Lower leg skin (tissue), 4 donors: ENCODE data around the gene ZFAND6. TPM values are rescaled to one million over a fixed set of nuclear protein-coding genes. Genes with fewer than 3 reads are reported as not detected.

Source experiments
- DNase-seq, 2 donors: peaks; one replicate each; pipeline ENCODE4 v3.0.0-alpha.2; 2019; ENCODE audit warnings: low spot score in 2 of 2
- H3K4me3 ChIP-seq: fragments of 200-600 bp; sonication (generic); 2 replicates; pipeline ENCODE4 v1.5.1; 2017; ENCODE audit warnings: mild to moderate bottlenecking, low read depth; ENCODE audit not compliant: poor library complexity, severe bottlenecking
- POLR2A ChIP-seq, 2 donors: fragments of 450-650 bp; IDR thresholded peaks; one replicate each; pipeline ENCODE4 v1.6.1; 2016 to 2017; ENCODE audit warnings: antibody characterized with exemption in 2 of 2, mild to moderate bottlenecking in 1 of 2, moderate library complexity in 1 of 2
- WGBS, 2 donors: methylation state at CpG; one replicate each; pipeline ENCODE4 v1.1.5; 2018; 5-methylcytosine and 5-hydroxymethylcytosine counted together
- intact Hi-C: fragments of 100-400 bp; cut with DNase I; formaldehyde crosslinking; loops from one replicate; pipeline ENCODE4 v1.15.0; 2023; ENCODE audit warnings: low total_unique reads
- total RNA-seq, 4 donors: library from RNA; depleted of rRNA; stranded (reverse); fragments of >200 nt; gene quantifications; one replicate each; pipeline ENCODE4 v1.1.0, GENCODE V29; 2016
- TF ChIP-seq, protein P1 (sequence below), 3 donors: fragments of 450-650 bp; IDR thresholded peaks; one replicate each; pipeline ENCODE4 v1.5.1; 2016; ENCODE audit warnings: antibody characterized with exemption in 3 of 3, mild to moderate bottlenecking in 3 of 3, moderate library complexity in 2 of 3

The ZFAND6 gene
- total RNA-seq, 4 donors from 2014 or later = 95.6 to 139 (median 107) TPM

- intact Hi-C loops = no loop called here
- peak in 1 of 2 donors; percentile 1 for DNase-seq
- TF ChIP-seq, protein P1, sequence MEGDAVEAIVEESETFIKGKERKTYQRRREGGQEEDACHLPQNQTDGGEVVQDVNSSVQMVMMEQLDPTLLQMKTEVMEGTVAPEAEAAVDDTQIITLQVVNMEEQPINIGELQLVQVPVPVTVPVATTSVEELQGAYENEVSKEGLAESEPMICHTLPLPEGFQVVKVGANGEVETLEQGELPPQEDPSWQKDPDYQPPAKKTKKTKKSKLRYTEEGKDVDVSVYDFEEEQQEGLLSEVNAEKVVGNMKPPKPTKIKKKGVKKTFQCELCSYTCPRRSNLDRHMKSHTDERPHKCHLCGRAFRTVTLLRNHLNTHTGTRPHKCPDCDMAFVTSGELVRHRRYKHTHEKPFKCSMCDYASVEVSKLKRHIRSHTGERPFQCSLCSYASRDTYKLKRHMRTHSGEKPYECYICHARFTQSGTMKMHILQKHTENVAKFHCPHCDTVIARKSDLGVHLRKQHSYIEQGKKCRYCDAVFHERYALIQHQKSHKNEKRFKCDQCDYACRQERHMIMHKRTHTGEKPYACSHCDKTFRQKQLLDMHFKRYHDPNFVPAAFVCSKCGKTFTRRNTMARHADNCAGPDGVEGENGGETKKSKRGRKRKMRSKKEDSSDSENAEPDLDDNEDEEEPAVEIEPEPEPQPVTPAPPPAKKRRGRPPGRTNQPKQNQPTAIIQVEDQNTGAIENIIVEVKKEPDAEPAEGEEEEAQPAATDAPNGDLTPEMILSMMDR (IDR thresholded peaks at IDR 0.05) = no peak
- TF ChIP-seq POLR2A (IDR thresholded peaks at IDR 0.05) = no peak
- no peak overlapping the region for H3K4me3 ChIP-seq
- 94 to 97% methylated on average over 2 of the region's 2 CpGs for WGBS, 2 donors
Observed at GRCh38 chr15:80185152-80185551, 125.7 kb downstream of the ZFAND6 start.

DNA sequence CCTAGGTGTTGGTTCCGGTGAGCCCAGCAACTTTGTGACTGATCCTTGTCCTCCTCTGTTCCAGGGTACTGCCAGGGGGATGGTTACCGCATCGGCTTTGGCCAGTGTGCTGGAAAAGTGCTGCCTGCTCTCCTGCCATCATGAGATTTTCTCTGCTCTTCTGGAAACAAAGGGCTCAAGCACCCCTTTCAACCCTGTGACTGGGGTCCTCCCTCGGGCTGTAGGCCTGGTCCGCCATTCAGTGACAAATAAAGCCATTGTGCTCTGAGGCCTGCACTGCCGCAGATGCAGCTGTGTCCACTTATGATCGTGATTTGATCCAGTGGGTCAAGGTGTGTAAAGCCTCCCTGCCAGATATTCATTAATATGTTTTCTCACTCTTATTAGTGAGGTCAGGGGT is 126.6 kb downstream of the ZFAND6 start:
- intact Hi-C loops = no loop called here
- no peak overlapping the region for H3K4me3 ChIP-seq
- 95 to 96% methylated on average over 7 of the region's 7 CpGs for WGBS, 2 donors
- no peak for TF ChIP-seq POLR2A (IDR thresholded peaks at IDR 0.05)
- TF ChIP-seq, protein P1 (IDR thresholded peaks at IDR 0.05) = no peak
- DNase-seq = peak in 1 of 2 donors; percentile 68

DNA sequence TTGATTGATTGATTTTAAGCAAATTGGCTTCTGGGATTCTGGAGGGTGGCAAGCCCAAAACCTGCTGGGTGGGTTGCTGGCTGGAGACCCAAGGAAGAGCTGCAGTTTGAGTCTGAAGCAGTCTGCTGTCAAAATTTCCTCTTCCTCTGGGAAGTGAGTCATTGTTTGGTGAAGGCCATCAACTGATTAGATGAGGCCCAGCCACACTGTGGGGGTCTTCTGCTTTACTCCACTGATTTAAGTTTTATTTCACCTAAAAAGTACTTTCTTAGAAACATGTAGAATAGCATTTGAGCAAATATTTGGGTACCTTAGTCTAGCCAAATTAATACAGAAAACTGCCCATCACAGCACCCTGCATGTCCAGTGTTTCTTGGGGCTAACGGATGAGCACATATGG is 127.1 kb downstream of the ZFAND6 start:
- no peak for TF ChIP-seq POLR2A (IDR thresholded peaks at IDR 0.05)
- TF ChIP-seq, protein P1 (IDR thresholded peaks at IDR 0.05) = no peak
- intact Hi-C loops = no loop called here
- WGBS, 2 donors = 100% methylated on average over 1 of the region's 1 CpG
- DNase-seq = peak in 1 of 2 donors; percentile 10
- H3K4me3 ChIP-seq = no peak overlapping the region

Other genes starting within 250 kb of the ZFAND6 start
- 10 to 100 TPM in 2 of 4 donors, 1 to 10 TPM in 2; 3.9 to 11.8 (median 10.1) TPM for gene MTHFS, start 162.7 kb upstream of the ZFAND6 start, total RNA-seq
- gene BCL2A1, start 88.5 kb upstream of the ZFAND6 start, total RNA-seq = 1 to 10 TPM in 1 of 4 donors, under 1 TPM in 1, not detected in 2; 0.84 to 1.3 TPM
- 10 to 100 TPM in 3 of 4 donors, 1 to 10 TPM in 1; 9.8 to 19.9 (median 11.8) TPM for gene FAH, start 93.3 kb downstream of the ZFAND6 start, total RNA-seq
- under 1 TPM; 0.04 to 0.56 (median 0.34) TPM for gene CTXND1, start 192.5 kb downstream of the ZFAND6 start, total RNA-seq